Mesodermal cell (in vitro differentiated cells): ENCODE measurements around the gene CLCN6.

Source experiments
- H3K27ac ChIP-seq: 2 replicates; pipeline ENCODE4 v1.7.0; 2013; ENCODE audit warnings: mild to moderate bottlenecking, low read depth, low read length, moderate library complexity; ENCODE audit not compliant: severe bottlenecking
- H3K36me3 ChIP-seq: 2 replicates; pipeline ENCODE4 v1.7.1; 2013; ENCODE audit warnings: mild to moderate bottlenecking, low read length, moderate library complexity; ENCODE audit not compliant: control insufficient read depth, insufficient read depth
- H3K4me1 ChIP-seq: one replicate; pipeline ENCODE4 v1.7.1; 2013; ENCODE audit warnings: mild to moderate bottlenecking, low read length; ENCODE audit not compliant: insufficient read depth, control insufficient read depth, poor library complexity, severe bottlenecking
- H3K4me3 ChIP-seq: 2 replicates; pipeline ENCODE4 v1.7.0; 2013; ENCODE audit warnings: low read length, control low read depth, mild to moderate bottlenecking; ENCODE audit not compliant: insufficient read depth, poor library complexity, severe bottlenecking; ENCODE audit errors: extremely low read depth
- H3K9me3 ChIP-seq: 2 replicates; pipeline ENCODE4 v1.7.1; 2013; ENCODE audit warnings: mild to moderate bottlenecking, low read length, moderate library complexity; ENCODE audit not compliant: control insufficient read depth
- WGBS, 2 experiments: methylation state at CpG; one replicate each; pipeline ENCODE4 v1.1.5; 2013; ENCODE audit warnings: missing lambda C conversion rate in 2 of 2; ENCODE audit not compliant: insufficient coverage in 2 of 2; 5-methylcytosine and 5-hydroxymethylcytosine counted together

Gene CLCN6

GRCh38 chr1:11804666-11805421, 1.1 kb upstream of the CLCN6 start:
- H3K27ac ChIP-seq: peak overlapping the region; percentile 90
- WGBS, 2 experiments: 13 to 16% methylated on average over 14 to 15 of the region's 17 CpGs

GRCh38 chr1:11806307-11806936, 431 bp downstream of the CLCN6 start:
- WGBS, 2 experiments: 0 to 1% methylated on average over 9 to 14 of the region's 20 CpGs
- peaks cover 14% of the 10 kb centered on the region for H3K4me1 ChIP-seq
- H3K36me3 ChIP-seq: peaks cover 41% of the 10 kb centered on the region
- H3K9me3 ChIP-seq: no peaks in the 10 kb centered on the region
- peak overlapping the region; percentile 95 for H3K4me3 ChIP-seq
- peak overlapping the region; percentile 79 for H3K27ac ChIP-seq

More at GRCh38 chr1:11804666-11805421, 1.1 kb upstream of the CLCN6 start:
- Histone ChIP-seq H3K36me3 (peaks cover 40% of the 10 kb centered on the region), H3K4me3 (peak overlapping the region; percentile 95), H3K9me3 (no peaks in the 10 kb centered on the region), H3K4me1 (peaks cover 17% of the 10 kb centered on the region)

GRCh38 chr1:11807133-11807532, 1.1 kb downstream of the CLCN6 start:
- H3K4me1 ChIP-seq: peaks cover 14% of the 10 kb centered on the region
- H3K36me3 ChIP-seq: peaks cover 48% of the 10 kb centered on the region
- 75% methylated on average over 2 of the region's 2 CpGs; no CpG with 5 or more reads in 1 of the 2 experiments for WGBS, 2 experiments
- H3K27ac ChIP-seq: no peak overlapping the region
- peak overlapping the region; percentile 95 for H3K4me3 ChIP-seq
- no peaks in the 10 kb centered on the region for H3K9me3 ChIP-seq

DNA sequence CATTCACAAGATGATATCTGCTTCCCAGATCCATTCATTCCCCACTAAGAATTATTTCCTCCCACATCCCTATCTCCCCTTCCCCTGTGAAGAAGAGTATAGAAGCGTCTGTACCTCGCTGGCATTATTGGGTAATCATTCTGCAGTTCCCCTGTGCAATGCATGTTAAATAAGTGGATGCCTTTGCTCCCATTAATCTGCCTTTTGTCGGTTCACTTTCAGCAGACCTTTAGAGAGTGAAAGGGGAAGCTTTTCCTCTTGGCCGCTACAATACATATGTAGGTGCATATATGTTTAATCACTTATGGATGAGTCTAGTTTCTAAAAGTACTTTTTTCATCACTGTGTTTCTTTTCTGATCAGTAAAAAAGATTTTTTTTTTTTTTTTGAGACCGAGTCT, 7.0 kb downstream of the CLCN6 start:
- Histone ChIP-seq H3K36me3 (peaks cover 92% of the 10 kb centered on the region), H3K27ac (no peak overlapping the region), H3K4me3 (no peak overlapping the region), H3K9me3 (no peaks in the 10 kb centered on the region), H3K4me1 (no peaks in the 10 kb centered on the region)
- 90% methylated on average over 2 of the region's 5 CpGs; no CpG with 5 or more reads in 1 of the 2 experiments for WGBS, 2 experiments

GRCh38 chr1:11817192-11817591, 11.2 kb downstream of the CLCN6 start:
- no peak overlapping the region for H3K4me3 ChIP-seq
- H3K4me1 ChIP-seq: no peaks in the 10 kb centered on the region
- WGBS, 2 experiments: 97 to 98% methylated on average over 6 to 12 of the region's 12 CpGs
- H3K27ac ChIP-seq: no peak overlapping the region
- peaks cover 91% of the 10 kb centered on the region for H3K36me3 ChIP-seq
- H3K9me3 ChIP-seq: no peaks in the 10 kb centered on the region

DNA sequence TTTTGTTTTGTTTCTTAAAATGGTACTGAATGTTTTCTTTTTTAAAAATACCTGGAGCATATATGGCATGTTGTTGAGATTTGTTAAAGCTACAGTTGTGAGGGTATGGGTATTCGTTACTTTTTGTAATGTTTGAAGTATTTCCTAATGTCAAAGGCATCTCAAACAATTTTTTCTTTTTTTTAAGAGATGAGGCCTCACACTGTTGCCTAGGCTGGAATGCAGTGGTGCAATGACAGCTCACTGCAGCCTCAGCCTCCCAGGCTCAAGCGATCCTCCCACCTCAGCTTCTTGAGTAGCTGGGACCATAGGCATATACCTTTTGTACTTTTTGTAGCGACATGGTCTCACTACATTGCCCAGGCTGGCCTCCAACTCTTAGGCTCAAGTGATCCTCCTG, 16.1 kb downstream of the CLCN6 start:
- Histone ChIP-seq H3K36me3 (peaks cover 98% of the 10 kb centered on the region), H3K4me1 (no peaks in the 10 kb centered on the region), H3K9me3 (no peaks in the 10 kb centered on the region), H3K4me3 (no peak overlapping the region), H3K27ac (peak overlapping the region; percentile 47)
- 92 to 100% methylated on average over 1 to 2 of the region's 3 CpGs for WGBS, 2 experiments

DNA sequence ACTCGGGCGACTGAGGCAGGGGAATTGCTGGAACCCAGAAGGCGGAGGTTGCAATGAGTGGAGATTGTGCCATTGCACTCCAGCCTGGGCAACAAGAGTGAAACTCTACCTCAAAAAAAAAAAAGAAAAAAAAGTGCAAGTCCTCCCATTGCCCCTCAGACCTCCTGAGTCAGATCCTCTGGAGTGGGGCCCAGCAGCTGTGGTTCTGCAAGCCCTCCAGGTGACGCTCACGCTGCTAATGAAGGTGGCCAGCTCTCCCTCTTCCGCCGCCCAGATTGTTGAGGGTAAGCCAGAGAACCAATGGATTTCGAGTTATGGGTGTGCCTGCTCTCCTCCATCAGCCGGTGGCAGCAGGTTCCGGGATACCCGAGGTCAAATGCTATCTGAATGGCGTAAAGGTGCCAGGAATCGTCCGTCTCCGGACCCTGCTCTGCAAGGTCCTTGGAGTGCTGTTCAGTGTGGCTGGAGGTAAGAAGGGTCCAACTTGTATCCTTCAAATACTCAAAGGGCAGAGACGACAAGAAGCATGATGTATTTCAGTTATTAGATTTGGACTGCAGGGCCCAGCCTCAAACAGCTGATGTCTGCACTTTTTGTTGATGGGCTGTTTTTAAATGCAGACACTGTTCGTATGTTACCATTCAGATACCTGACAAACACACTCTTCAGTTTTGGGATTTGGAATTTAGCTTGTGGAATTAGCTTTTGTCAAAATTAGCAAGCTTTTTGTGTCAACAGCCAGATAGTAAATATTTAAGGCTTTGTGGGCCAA, 17.6 kb downstream of the CLCN6 start:
- Histone ChIP-seq H3K27ac (no peak overlapping the region), H3K4me1 (no peaks in the 10 kb centered on the region), H3K36me3 (peaks cover 98% of the 10 kb centered on the region), H3K4me3 (no peak overlapping the region), H3K9me3 (no peaks in the 10 kb centered on the region)
- 96 to 97% methylated on average over 13 to 15 of the region's 17 CpGs for WGBS, 2 experiments

GRCh38 chr1:11825131-11825530, 19.1 kb downstream of the CLCN6 start:
- H3K36me3 ChIP-seq: peaks cover 98% of the 10 kb centered on the region
- no peaks in the 10 kb centered on the region for H3K9me3 ChIP-seq
- no peak overlapping the region for H3K27ac ChIP-seq
- 100% methylated on average over 5 to 6 of the region's 7 CpGs for WGBS, 2 experiments
- no peak overlapping the region for H3K4me3 ChIP-seq
- H3K4me1 ChIP-seq: no peaks in the 10 kb centered on the region

GRCh38 chr1:11826946-11827345, 21.0 kb downstream of the CLCN6 start:
- Histone ChIP-seq H3K9me3 (no peaks in the 10 kb centered on the region), H3K27ac (no peak overlapping the region), H3K4me3 (no peak overlapping the region), H3K4me1 (no peaks in the 10 kb centered on the region), H3K36me3 (peaks cover 99% of the 10 kb centered on the region)
- 96 to 100% methylated on average over 6 of the region's 9 CpGs for WGBS, 2 experiments

- H3K4me3 ChIP-seq: no peak overlapping the region
- H3K36me3 ChIP-seq: peaks cover 99% of the 10 kb centered on the region
Measured at GRCh38 chr1:11828511-11828910, 22.5 kb downstream of the CLCN6 start.

More at GRCh38 chr1:11828511-11828910, 22.5 kb downstream of the CLCN6 start:
- Histone ChIP-seq H3K9me3 (no peaks in the 10 kb centered on the region), H3K27ac (no peak overlapping the region), H3K4me1 (no peaks in the 10 kb centered on the region)
- 96 to 97% methylated on average over 19 of the region's 19 CpGs for WGBS, 2 experiments
